A673 (cell line): ENCODE results near the gene EIF3F. TPM values are rescaled to one million over a fixed set of nuclear protein-coding genes. Genes with fewer than 3 reads are reported as not detected.

Experiments used
- BruUV-seq: library from RNA; stranded (reverse); fragments of 400-500 nt; replicated peaks from 2 replicates; lab custom pipeline; 2021; lab: Mats Ljungman, UMichigan
- CTCF ChIA-PET: fragments of 300-600 bp; sonication (Branson Sonifier 250); formaldehyde crosslinking; loops from one replicate; lab custom pipeline; 2022; ENCODE audit warnings: antibody characterized with exemption; lab: Charles Lee
- POLR2A ChIA-PET: fragments of 300-600 bp; sonication (Branson Sonifier 250); formaldehyde crosslinking; loops from one replicate; lab custom pipeline; 2022; ENCODE audit warnings: antibody characterized with exemption; ENCODE audit not compliant: low non-redundant PET; lab: Charles Lee
- DNase-seq: peaks from one replicate; pipeline ENCODE4 v3.0.0-alpha.2; 2015; ENCODE audit warnings: low spot score
- H3K27ac ChIP-seq: fragments of 200-600 bp; sonication (generic); 2 replicates; pipeline ENCODE4 v1.5.1; 2016; ENCODE audit warnings: mixed run types, low read depth, mild to moderate bottlenecking, mixed read lengths, antibody characterized with exemption, low read length; ENCODE audit not compliant: poor library complexity, severe bottlenecking
- H3K27me3 ChIP-seq: fragments of 200-600 bp; sonication (generic); replicated peaks from 2 replicates; pipeline ENCODE4 v1.6.1; 2017; ENCODE audit warnings: mixed run types, low read depth, mild to moderate bottlenecking, mixed read lengths, antibody characterized with exemption, low read length; ENCODE audit not compliant: insufficient read depth, poor library complexity
- H3K36me3 ChIP-seq: fragments of 200-600 bp; sonication (generic); 2 replicates; pipeline ENCODE4 v1.6.1; 2016; ENCODE audit warnings: mixed run types, mild to moderate bottlenecking, mixed read lengths, antibody characterized with exemption, low read length; ENCODE audit not compliant: insufficient read depth, poor library complexity, severe bottlenecking
- H3K4me1 ChIP-seq: fragments of 200-600 bp; sonication (generic); 2 replicates; pipeline ENCODE4 v1.6.1; 2017; ENCODE audit warnings: mixed run types, mild to moderate bottlenecking, mixed read lengths, antibody characterized with exemption, low read length; ENCODE audit not compliant: insufficient read depth, poor library complexity, severe bottlenecking
- H3K4me3 ChIP-seq: fragments of 200-600 bp; sonication (generic); 2 replicates; pipeline ENCODE4 v1.5.1; 2016; ENCODE audit warnings: low read depth, mixed run types, mild to moderate bottlenecking, mixed read lengths, low read length; ENCODE audit not compliant: poor library complexity, severe bottlenecking
- H3K9me3 ChIP-seq: fragments of 200-600 bp; sonication (generic); 2 replicates; pipeline ENCODE4 v1.6.1; 2016; ENCODE audit warnings: mixed run types, low read depth, mild to moderate bottlenecking, mixed read lengths, antibody characterized with exemption, low read length; ENCODE audit not compliant: poor library complexity, severe bottlenecking
- CTCF ChIP-seq: fragments of 300-800, 200-600 bp; sonication (generic); conservative IDR thresholded peaks from 2 replicates; pipeline ENCODE4 v1.5.1; 2017; ENCODE audit warnings: low read depth, mild to moderate bottlenecking, antibody characterized with exemption, low read length, moderate library complexity, mixed read lengths
- EZH2 ChIP-seq: fragments of 200-600 bp; sonication (generic); IDR thresholded peaks from 2 replicates; pipeline ENCODE4 v1.6.1; 2017; ENCODE audit warnings: borderline replicate concordance, low read depth, mild to moderate bottlenecking, mixed read lengths, antibody characterized with exemption, low read length; ENCODE audit not compliant: poor library complexity, severe bottlenecking
- intact Hi-C: fragments of 100-400 bp; cut with micrococcal nuclease; formaldehyde crosslinking; loops from one replicate; pipeline ENCODE4 v1.10.0; 2022; ENCODE audit not compliant: unreplicated experiment
- total RNA-seq: library from RNA; stranded (reverse); gene quantifications from 2 replicates; pipeline ENCODE4 v1.2.3, GENCODE V29; 2021

EIF3F gene
- total RNA-seq, 1 experiment from 2014 or later, result 151 TPM

- CTCF ChIA-PET, result interaction anchor here (2.7 kb wide), 1 partner anchor 65 kb away, joined by 20 read pairs; no protein-coding TSS in a partner anchor
- no peak overlapping the region for H3K4me3 ChIP-seq
- H3K9me3 ChIP-seq, result no peaks in the 10 kb centered on the region
- TF ChIP-seq EZH2 (no peak), CTCF (no peak)
- POLR2A ChIA-PET, result no interaction called here
- intact Hi-C loops, result loop anchor here (5.0 kb wide), 1 partner anchor 38 kb away; no protein-coding TSS in a partner anchor
- no peak overlapping the region for H3K27ac ChIP-seq
- no peaks in the 10 kb centered on the region for H3K4me1 ChIP-seq
- BruUV-seq, result no TSS peak
- no peak for DNase-seq
- H3K36me3 ChIP-seq, result no peaks in the 10 kb centered on the region
- H3K27me3 ChIP-seq, result no peaks in the 10 kb centered on the region
Observed at GRCh38 chr11:8034604-8035190, 47.6 kb downstream of the EIF3F start.

- DNase-seq, result no peak
- ChIA-PET POLR2A (no interaction called here), CTCF (interaction anchor here (2.7 kb wide), 1 partner anchor 64 kb away, joined by 20 read pairs; no protein-coding TSS in a partner anchor)
- Histone ChIP-seq H3K27me3 (no peaks in the 10 kb centered on the region), H3K36me3 (no peaks in the 10 kb centered on the region), H3K9me3 (no peaks in the 10 kb centered on the region), H3K4me3 (no peak overlapping the region), H3K4me1 (no peaks in the 10 kb centered on the region), H3K27ac (no peak overlapping the region)
- intact Hi-C loops, result no loop called here
- no peak for TF ChIP-seq EZH2
- no peak for TF ChIP-seq CTCF
- BruUV-seq, result no TSS peak
Observed at GRCh38 chr11:8035200-8035855, 48.2 kb downstream of the EIF3F start.

- intact Hi-C loops, result no loop called here
- DNase-seq, result no peak
- ChIA-PET CTCF (no interaction called here), POLR2A (no interaction called here)
- no peak for TF ChIP-seq CTCF
- no peak for TF ChIP-seq EZH2
- Histone ChIP-seq H3K36me3 (no peaks in the 10 kb centered on the region), H3K9me3 (no peaks in the 10 kb centered on the region), H3K27me3 (no peaks in the 10 kb centered on the region), H3K4me3 (no peak overlapping the region), H3K4me1 (no peaks in the 10 kb centered on the region), H3K27ac (no peak overlapping the region)
- BruUV-seq, result no TSS peak
Observed at GRCh38 chr11:8036002-8036802, 49.1 kb downstream of the EIF3F start.
